K562 (cell line): Measurements from ENCODE around the gene MAB21L4. TPM values are rescaled to one million over a fixed set of nuclear protein-coding genes. Genes with fewer than 3 reads are reported as not detected.

Experiments
- ATAC-seq: fragments of 200-7000 bp; cut with Tn5 transposase; 3 replicates; pipeline ENCODE4 v1.9.1; 2020; ENCODE audit warnings: moderate library complexity
- BruUV-seq: library from RNA; stranded (reverse); fragments of 400-500 nt; replicated peaks from 2 replicates; lab custom pipeline; 2021; lab: Mats Ljungman, UMichigan
- CTCF ChIA-PET: fragments of 300-600 bp; formaldehyde crosslinking; extraction: SDS; loops from one replicate; lab custom pipeline; 2021; ENCODE audit warnings: low intra/inter-chr PET ratio; lab: Yijun Ruan, JAX
- POLR2A ChIA-PET: fragments of 300-600, 350-650 bp; sonication (Branson Sonifier 250); formaldehyde crosslinking; extraction: SDS; loops from one replicate; lab custom pipeline; 2021; ENCODE audit warnings: antibody characterized with exemption, inconsistent platforms; lab: Yijun Ruan, JAX
- DNase-seq, 4 experiments: peaks; one replicate each; pipeline versions ENCODE4 v3.0.0 to v3.0.0-alpha.2; 2011 to 2018; ENCODE audit warnings: low spot score in 3 of 4, mixed read lengths in 3 of 4; ENCODE audit errors: extremely low read depth in 1 of 4
- FAIRE-seq: peaks from 2 replicates; lab custom pipeline; 2011; peaks lifted over from hg19 to GRCh38; lab: Jason Lieb, UNC
- H2AFZ ChIP-seq: 2 replicates; pipeline ENCODE4 v1.6.0; 2011; ENCODE audit warnings: low read depth, low read length, control low read depth, inconsistent platforms
- H3K27ac ChIP-seq: fragments of 200-600 bp; 3 replicates; pipeline ENCODE4 v1.8.0; 2011; ENCODE audit warnings: low read depth, mild to moderate bottlenecking, control low read depth, inconsistent platforms, low read length, moderate library complexity, mixed read lengths; ENCODE audit errors: extremely low read depth
- H3K27me3 ChIP-seq, 2 experiments: fragments of 300-600 bp in 1 of 2; 2 replicates in 1 of 2; 3 replicates in 1 of 2; pipeline versions ENCODE4 v1.6.0 to v1.8.0; 2011; ENCODE audit warnings: inconsistent platforms in 2 of 2, low read length in 2 of 2, mild to moderate bottlenecking in 1 of 2, mixed read lengths in 1 of 2, moderate library complexity in 1 of 2; ENCODE audit not compliant: control insufficient read depth in 2 of 2, insufficient read depth in 2 of 2
- H3K36me3 ChIP-seq: fragments of 300-600 bp; 3 replicates; pipeline ENCODE4 v1.8.0; 2011; ENCODE audit warnings: mild to moderate bottlenecking, low read length, inconsistent platforms; ENCODE audit not compliant: control insufficient read depth, insufficient read depth
- H3K4me1 ChIP-seq, 2 experiments: fragments of 200-600 bp in 1 of 2; replicated peaks in 1 of 2; 2 replicates in 1 of 2; 3 replicates in 1 of 2; pipeline versions ENCODE4 v1.5.1 to v1.8.0; 2011; ENCODE audit warnings: inconsistent platforms in 2 of 2, low read length in 2 of 2, mild to moderate bottlenecking in 1 of 2, mixed read lengths in 1 of 2, moderate library complexity in 1 of 2; ENCODE audit not compliant: control insufficient read depth in 2 of 2, insufficient read depth in 2 of 2
- H3K4me2 ChIP-seq: 2 replicates; pipeline ENCODE4 v1.6.1; 2011; ENCODE audit warnings: low read length, control low read depth, inconsistent platforms, mixed read lengths; ENCODE audit not compliant: insufficient read depth
- H3K4me3 ChIP-seq: fragments of 200-600 bp; sonication (generic), shearing (Covaris generic); 2 replicates; pipeline ENCODE4 v1.5.1; 2016; ENCODE audit warnings: control low read depth, inconsistent platforms
- H3K79me2 ChIP-seq: fragments of 200-600 bp; 3 replicates; pipeline ENCODE4 v1.8.0; 2011; ENCODE audit warnings: low read length, inconsistent platforms; ENCODE audit not compliant: control insufficient read depth, insufficient read depth
- H3K9ac ChIP-seq, 2 experiments: 2 replicates each; pipeline versions ENCODE4 v1.6.0 to v1.6.1; 2011; ENCODE audit warnings: low read depth in 2 of 2, low read length in 2 of 2, control low read depth in 1 of 2, inconsistent platforms in 1 of 2, mild to moderate bottlenecking in 1 of 2, mixed read lengths in 1 of 2; ENCODE audit not compliant: insufficient read depth in 1 of 2
- H3K9me1 ChIP-seq: one replicate; pipeline ENCODE4 v1.6.0; 2011; ENCODE audit warnings: inconsistent platforms, mild to moderate bottlenecking, low read length, moderate library complexity; ENCODE audit not compliant: control insufficient read depth, insufficient read depth
- H3K9me3 ChIP-seq: replicated peaks from 2 replicates; pipeline ENCODE4 v1.5.1; 2011; ENCODE audit warnings: low read depth, low read length, inconsistent platforms; ENCODE audit not compliant: control insufficient read depth, insufficient read depth
- H4K20me1 ChIP-seq: replicated peaks from 2 replicates; pipeline ENCODE4 v1.6.1; 2011; ENCODE audit warnings: low read length, inconsistent platforms, mixed read lengths; ENCODE audit not compliant: control insufficient read depth, insufficient read depth
- ARNT ChIP-seq, 2 experiments: fragments of 450-650 bp; IDR thresholded peaks; 2 replicates each; pipeline ENCODE4 v1.6.1; 2016; ENCODE audit warnings: mild to moderate bottlenecking in 1 of 2
- CBX8 ChIP-seq: fragments of 200-600 bp; sonication (generic); IDR thresholded peaks from 2 replicates; pipeline ENCODE4 v1.6.1; 2012; ENCODE audit warnings: borderline replicate concordance, mixed run types, low read depth, mild to moderate bottlenecking, moderate library complexity, mixed read lengths, low read length, control low read depth, inconsistent platforms; ENCODE audit not compliant: poor library complexity, severe bottlenecking; ENCODE audit errors: extremely low read depth
- E2F5 ChIP-seq: sonication (generic); formaldehyde crosslinking; IDR thresholded peaks from 2 replicates; pipeline ENCODE4 v1.8.0; 2022; ENCODE audit warnings: mild to moderate bottlenecking, missing genetic modification reagents
- E4F1 ChIP-seq: fragments of 250-450 bp; sonication (Bioruptor Pico); IDR thresholded peaks from 2 replicates; pipeline ENCODE4 v1.5.0; 2021; ENCODE audit warnings: mild to moderate bottlenecking, borderline replicate concordance
- EGR1 ChIP-seq: fragments of 450-650 bp; conservative IDR thresholded peaks from 2 replicates; pipeline ENCODE4 v1.6.1; 2017; ENCODE audit warnings: mild to moderate bottlenecking
- HSF4 ChIP-seq: fragments of 250-450 bp; sonication (Bioruptor Pico); IDR thresholded peaks from 2 replicates; pipeline ENCODE4 v2.1.2; 2022; ENCODE audit warnings: mild to moderate bottlenecking, moderate library complexity, borderline replicate concordance
- ID3 ChIP-seq, 2 experiments: fragments of 250-450 bp in 1 of 2; fragments of 450-650 bp in 1 of 2; sonication (Bioruptor Pico) in 1 of 2; IDR thresholded peaks; 2 replicates each; pipeline versions ENCODE4 v1.6.1 to v1.8.0; 2016 to 2021; ENCODE audit warnings: mild to moderate bottlenecking in 2 of 2, moderate library complexity in 2 of 2, missing compliant biosample characterization in 1 of 2, missing genetic modification characterization in 1 of 2
- MBD2 ChIP-seq: sonication (generic); IDR thresholded peaks from 2 replicates; pipeline ENCODE4 v1.6.1; 2016; ENCODE audit warnings: low read depth, borderline replicate concordance
- MTA3 ChIP-seq: fragments of 450-650 bp; formaldehyde crosslinking; IDR thresholded peaks from 2 replicates; pipeline ENCODE4 v1.6.1; 2017; ENCODE audit warnings: mild to moderate bottlenecking, borderline replicate concordance
- SMAD1 ChIP-seq: fragments of 150-350 bp; IDR thresholded peaks from 2 replicates; pipeline ENCODE4 v1.6.1; 2014; ENCODE audit warnings: low read length, low read depth; ENCODE audit not compliant: partially characterized antibody
- SMARCB1 ChIP-seq: IDR thresholded peaks from 2 replicates; pipeline ENCODE4 v1.6.1; 2011; ENCODE audit warnings: improper control_type of control experiment, low read depth; ENCODE audit not compliant: insufficient read length
- SOX6 ChIP-seq: fragments of 450-650 bp; IDR thresholded peaks from 2 replicates; pipeline ENCODE4 v1.6.1; 2014; ENCODE audit warnings: mild to moderate bottlenecking
- ZBTB33 ChIP-seq: sonication (generic); formaldehyde crosslinking; IDR thresholded peaks from 2 replicates; pipeline ENCODE4 v1.8.1; 2023; ENCODE audit warnings: mild to moderate bottlenecking, missing genetic modification reagents
- ZC3H8 ChIP-seq: fragments of 450-650 bp; IDR thresholded peaks from 2 replicates; pipeline ENCODE4 v1.6.1; 2017
- ZNF133 ChIP-seq: fragments of 250-450 bp; sonication (Bioruptor Pico); IDR thresholded peaks from 2 replicates; pipeline ENCODE4 v1.4.0; 2020; ENCODE audit warnings: mild to moderate bottlenecking
- ZNF134 ChIP-seq: fragments of 250-450 bp; sonication (Bioruptor Pico); conservative IDR thresholded peaks from 2 replicates; pipeline ENCODE4 v1.4.0; 2020
- ZNF75A ChIP-seq: fragments of 450-650 bp; formaldehyde crosslinking; IDR thresholded peaks from 2 replicates; pipeline ENCODE4 v1.4.0; 2020; ENCODE audit warnings: mild to moderate bottlenecking
- WGBS: fragments of 100-300 bp; shearing (Covaris generic); methylation state at CpG from one replicate; pipeline ENCODE4 v1.1.6; 2016; ENCODE audit warnings: low coverage, mixed read lengths; ENCODE audit not compliant: insufficient coverage; ENCODE audit errors: missing lambda C conversion rate; 5-methylcytosine and 5-hydroxymethylcytosine counted together
- in situ Hi-C: fragments of 300-500 bp; cut with MboI; formaldehyde crosslinking; loops from 4 replicates; pipeline ENCODE4 v1.15.0; 2018; ENCODE audit warnings: inconsistent platforms, mixed read lengths
- intact Hi-C: fragments of 100-400 bp; cut with micrococcal nuclease; formaldehyde crosslinking; loops from 2 replicates; pipeline ENCODE4 v1.14.2; 2022
- polyA plus RNA-seq, 8 experiments: library from polyadenylated mRNA; depleted of rRNA in 4 of 8; stranded (reverse) in 5 of 8; unstranded in 3 of 8; fragments of >200 nt; fragmentation: Nextera tagmentation in 2 of 8; fragmentation: Illumina TruSeq in 1 of 8; extraction: Ambion mirVana in 2 of 8; extraction: Trizol in 1 of 8; gene quantifications; 2 replicates each; pipeline versions ENCODE4 v1.2.1 to v1.2.3, GENCODE V29; 2011 to 2014; ENCODE audit warnings: inconsistent platforms in 1 of 8, missing spikeins in 1 of 8
- total RNA-seq, 7 experiments: library from RNA; depleted of rRNA in 6 of 7; stranded (reverse); fragments of >200 nt in 6 of 7; fragmentation: Illumina TruSeq in 2 of 7; extraction: Trizol in 2 of 7; gene quantifications; 2 replicates each; pipeline versions ENCODE4 v1.2.1 to v1.2.3, GENCODE V29; 2011 to 2021; ENCODE audit warnings: low replicate concordance in 1 of 7

MAB21L4 gene
- total and polyA plus RNA-seq, 9 of the 15 experiments (the other 6 are each of a cell fraction or from before 2014, with no cell fraction given): 0.03 TPM; not detected in 8

GRCh38 chr2:240935103-240935876 lies 39.3 kb upstream of the MAB21L4 start:
- ATAC-seq: no peak
- TF ChIP-seq ZNF134 (CRISPR knock-in tag) (no peak), HSF4 (CRISPR knock-in tag) (no peak), ZBTB33 (no peak), ZNF133 (CRISPR knock-in tag) (no peak), SMARCB1 (no peak), E4F1 (CRISPR knock-in tag) (no peak), ID3 (CRISPR knock-in tag; IDR thresholded peaks at IDR 0.05) (no peak), ID3 (tag; IDR thresholded peaks at IDR 0.05) (no peak), ZC3H8 (no peak), SOX6 (no peak), SMAD1 (no peak), MBD2 (no peak), E2F5 (CRISPR knock-in tag) (no peak), MTA3 (no peak), ZNF75A (CRISPR knock-in tag) (no peak), CBX8 (no peak), ARNT (IDR thresholded peaks at IDR 0.05) (no peak), EGR1 (no peak)

More at GRCh38 chr2:240935103-240935876, 39.3 kb upstream of the MAB21L4 start:
- Histone ChIP-seq H3K4me2 (no peak overlapping the region), H2AFZ (no peak overlapping the region), H3K79me2 (no peaks in the 10 kb centered on the region), H3K36me3 (no peaks in the 10 kb centered on the region), H3K9me1 (no peaks in the 10 kb centered on the region), H3K9ac (no peak overlapping the region), H3K27me3 (peaks cover 0 to 52% of the 10 kb centered on the region in 2 experiments; a peak in 2 of 5 replicates), H3K27ac (no peak overlapping the region), H3K4me3 (no peak overlapping the region), H3K4me1 (no peaks in the 10 kb centered on the region; a peak in 1 of 5 replicates), H4K20me1 (no peaks in the 10 kb centered on the region), H3K9me3 (no peaks in the 10 kb centered on the region)
- DNase-seq: no peak
- POLR2A ChIA-PET: interaction anchor here (1.0 kb wide), 1 partner anchor 8 kb away, joined by 3 read pairs; no protein-coding TSS in a partner anchor
- BruUV-seq: no TSS peak
- intact Hi-C loops: no loop called here
- WGBS: 6% methylated on average over 10 of the region's 25 CpGs
- CTCF ChIA-PET: no interaction called here
- no peak for FAIRE-seq
- in situ Hi-C loops: no loop called here
